Liver (tissue), 9 donors: Measurements from ENCODE around the gene IRGC. TPM values are rescaled to one million over a fixed set of nuclear protein-coding genes. Genes with fewer than 3 reads are reported as not detected.

ENCODE experiments used
- DNase-seq: peaks from one replicate; pipeline ENCODE4 v3.0.0-alpha.2; 2017; ENCODE audit warnings: low spot score
- H3K27ac ChIP-seq, 2 donors: one replicate each; pipeline ENCODE4 v1.7.0; 2013; ENCODE audit warnings: inconsistent platforms in 2 of 2, low read length in 2 of 2, control low read depth in 1 of 2, low read depth in 1 of 2, mild to moderate bottlenecking in 1 of 2
- H3K27me3 ChIP-seq, 4 donors: one replicate each; pipeline versions ENCODE4 v1.6.1 to v1.7.0; 2013; ENCODE audit warnings: low read length in 3 of 4, inconsistent platforms in 1 of 4, mild to moderate bottlenecking in 1 of 4, moderate library complexity in 1 of 4; ENCODE audit not compliant: control insufficient read depth in 4 of 4, insufficient read depth in 4 of 4
- H3K36me3 ChIP-seq, 4 donors: one replicate each; pipeline versions ENCODE4 v1.6.1 to v1.7.0; 2013; ENCODE audit warnings: low read length in 3 of 4, mild to moderate bottlenecking in 3 of 4, low read depth in 1 of 4, moderate library complexity in 1 of 4; ENCODE audit not compliant: control insufficient read depth in 4 of 4, insufficient read depth in 3 of 4
- H3K4me1 ChIP-seq, 4 donors: one replicate each; pipeline versions ENCODE4 v1.6.1 to v1.7.0; 2013; ENCODE audit warnings: low read length in 3 of 4, mild to moderate bottlenecking in 3 of 4, moderate library complexity in 1 of 4; ENCODE audit not compliant: control insufficient read depth in 4 of 4, insufficient read depth in 4 of 4
- H3K4me3 ChIP-seq, 3 donors: one replicate each; pipeline versions ENCODE4 v1.6.1 to v1.7.0; 2013; ENCODE audit warnings: low read length in 3 of 3, control low read depth in 1 of 3, low read depth in 1 of 3, mild to moderate bottlenecking in 1 of 3
- H3K9ac ChIP-seq, 2 donors: one replicate each; pipeline ENCODE4 v1.7.0; 2013; ENCODE audit warnings: low read length in 2 of 2, mild to moderate bottlenecking in 2 of 2, moderate library complexity in 2 of 2, control low read depth in 1 of 2, low read depth in 1 of 2
- H3K9me3 ChIP-seq, 4 donors: one replicate each; pipeline versions ENCODE4 v1.6.1 to v1.7.0; 2013; ENCODE audit warnings: low read length in 3 of 4; ENCODE audit not compliant: control insufficient read depth in 4 of 4
- EGR1 ChIP-seq, 2 donors: IDR thresholded peaks; 2 replicates each; pipeline ENCODE4 v1.6.1; 2016 to 2018; ENCODE audit warnings: antibody characterized with exemption in 2 of 2, low read depth in 2 of 2
- FOXA1 ChIP-seq: IDR thresholded peaks from 2 replicates; pipeline ENCODE4 v1.6.1; 2016; ENCODE audit warnings: antibody characterized with exemption
- GABPA ChIP-seq, 2 donors: IDR thresholded peaks in 1 of 2; conservative IDR thresholded peaks in 1 of 2; 2 replicates each; pipeline ENCODE4 v1.6.1; 2016; ENCODE audit warnings: antibody characterized with exemption in 2 of 2, mild to moderate bottlenecking in 1 of 2, moderate library complexity in 1 of 2
- HNF4A ChIP-seq, 2 donors: conservative IDR thresholded peaks; 2 replicates each; pipeline ENCODE4 v1.6.1; 2016; ENCODE audit warnings: antibody characterized with exemption in 2 of 2, mild to moderate bottlenecking in 2 of 2
- HNF4G ChIP-seq: IDR thresholded peaks from 2 replicates; pipeline ENCODE4 v1.6.1; 2016; ENCODE audit warnings: antibody characterized with exemption
- NR2F2 ChIP-seq: IDR thresholded peaks from 2 replicates; pipeline ENCODE4 v1.6.1; 2016; ENCODE audit warnings: antibody characterized with exemption
- RXRA ChIP-seq, 2 donors: IDR thresholded peaks; 2 replicates each; pipeline ENCODE4 v1.6.1; 2017 to 2018; ENCODE audit warnings: antibody characterized with exemption in 2 of 2, mild to moderate bottlenecking in 1 of 2
- SP1 ChIP-seq: IDR thresholded peaks from 2 replicates; pipeline ENCODE4 v1.6.1; 2018; ENCODE audit warnings: antibody characterized with exemption, mild to moderate bottlenecking
- TAF1 ChIP-seq: conservative IDR thresholded peaks from 2 replicates; pipeline ENCODE4 v1.6.1; 2016; ENCODE audit warnings: antibody characterized with exemption, mild to moderate bottlenecking
- WGBS: extraction: QIAGEN DNeasy Blood & Tissue Kit; methylation state at CpG from one replicate; pipeline ENCODE4 v1.1.7; 2013; 5-methylcytosine and 5-hydroxymethylcytosine counted together
- polyA plus RNA-seq, 2 donors: library from polyadenylated mRNA; stranded (reverse) in 1 of 2; unstranded in 1 of 2; fragments of 200-250 nt in 1 of 2; fragments of >200 nt in 1 of 2; fragmentation: Nextera tagmentation in 1 of 2; extraction: Ambion mirVana in 1 of 2; gene quantifications; one replicate each; pipeline versions ENCODE4 v1.2.1 to v1.2.3, GENCODE V29; 2013 to 2015
- total RNA-seq, 2 donors: library from RNA; depleted of rRNA; stranded (reverse); fragments of >200 nt; gene quantifications; one replicate each; pipeline ENCODE4 v1.2.3, GENCODE V29; 2014
- TF ChIP-seq, protein P1 (sequence below): IDR thresholded peaks from 2 replicates; pipeline ENCODE4 v1.6.1; 2016; ENCODE audit warnings: antibody characterized with exemption, mild to moderate bottlenecking
- TF ChIP-seq, protein P2 (sequence below): IDR thresholded peaks from 2 replicates; pipeline ENCODE4 v1.6.1; 2016; ENCODE audit warnings: antibody characterized with exemption
- TF ChIP-seq, protein P3 (sequence below): IDR thresholded peaks from 2 replicates; pipeline ENCODE4 v1.6.1; 2016; ENCODE audit warnings: antibody characterized with exemption
- TF ChIP-seq, protein P4 (sequence below): fragments of 150-350 bp; IDR thresholded peaks from 2 replicates; pipeline ENCODE4 v1.5.1; 2017; ENCODE audit warnings: improper control_type of control experiment, low read depth, low read length; ENCODE audit not compliant: missing input control
- donor health status: healthy.
- donor health status: healthy.
- donor health status: healthy.
- donor health status: healthy.
- donor health status: healthy.

Gene IRGC
- total and polyA plus RNA-seq, 4 donors, result not detected

DNA sequence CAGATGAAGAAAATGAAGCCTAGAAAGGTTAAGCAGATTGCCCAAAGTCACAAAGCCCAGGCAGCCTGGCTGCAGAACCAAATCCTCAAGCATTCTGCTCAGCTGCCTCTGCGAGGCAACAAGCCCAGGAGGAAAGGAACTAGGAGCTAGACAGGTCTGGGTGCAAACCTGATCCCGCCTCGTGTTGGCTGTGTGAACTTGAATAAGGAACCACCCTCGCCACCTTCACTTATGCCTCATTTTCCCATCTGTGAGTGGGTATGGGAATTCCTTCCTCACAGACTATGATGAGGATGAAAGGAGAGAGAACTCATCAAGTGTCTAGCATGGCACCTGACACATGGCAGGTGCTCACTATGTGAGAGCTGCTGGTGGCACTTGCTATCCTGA is 32.3 kb downstream of the IRGC start:
- peaks cover 2 to 55% (median 20%) of the 10 kb centered on the region in 4 donors for H3K36me3 ChIP-seq
- H3K9ac ChIP-seq, result no peak overlapping the region
- TF ChIP-seq RXRA (IDR thresholded peaks at IDR 0.05) (no peak), SP1 (no peak), TAF1 (no peak), FOXA1 (no peak), NR2F2 (no peak), EGR1 (IDR thresholded peaks at IDR 0.05; ENCODE audit: low read depth in 2 of 2) (no peak), HNF4A (conservative IDR thresholded peaks at IDR 0.05) (no peak)
- TF ChIP-seq, protein P1, sequence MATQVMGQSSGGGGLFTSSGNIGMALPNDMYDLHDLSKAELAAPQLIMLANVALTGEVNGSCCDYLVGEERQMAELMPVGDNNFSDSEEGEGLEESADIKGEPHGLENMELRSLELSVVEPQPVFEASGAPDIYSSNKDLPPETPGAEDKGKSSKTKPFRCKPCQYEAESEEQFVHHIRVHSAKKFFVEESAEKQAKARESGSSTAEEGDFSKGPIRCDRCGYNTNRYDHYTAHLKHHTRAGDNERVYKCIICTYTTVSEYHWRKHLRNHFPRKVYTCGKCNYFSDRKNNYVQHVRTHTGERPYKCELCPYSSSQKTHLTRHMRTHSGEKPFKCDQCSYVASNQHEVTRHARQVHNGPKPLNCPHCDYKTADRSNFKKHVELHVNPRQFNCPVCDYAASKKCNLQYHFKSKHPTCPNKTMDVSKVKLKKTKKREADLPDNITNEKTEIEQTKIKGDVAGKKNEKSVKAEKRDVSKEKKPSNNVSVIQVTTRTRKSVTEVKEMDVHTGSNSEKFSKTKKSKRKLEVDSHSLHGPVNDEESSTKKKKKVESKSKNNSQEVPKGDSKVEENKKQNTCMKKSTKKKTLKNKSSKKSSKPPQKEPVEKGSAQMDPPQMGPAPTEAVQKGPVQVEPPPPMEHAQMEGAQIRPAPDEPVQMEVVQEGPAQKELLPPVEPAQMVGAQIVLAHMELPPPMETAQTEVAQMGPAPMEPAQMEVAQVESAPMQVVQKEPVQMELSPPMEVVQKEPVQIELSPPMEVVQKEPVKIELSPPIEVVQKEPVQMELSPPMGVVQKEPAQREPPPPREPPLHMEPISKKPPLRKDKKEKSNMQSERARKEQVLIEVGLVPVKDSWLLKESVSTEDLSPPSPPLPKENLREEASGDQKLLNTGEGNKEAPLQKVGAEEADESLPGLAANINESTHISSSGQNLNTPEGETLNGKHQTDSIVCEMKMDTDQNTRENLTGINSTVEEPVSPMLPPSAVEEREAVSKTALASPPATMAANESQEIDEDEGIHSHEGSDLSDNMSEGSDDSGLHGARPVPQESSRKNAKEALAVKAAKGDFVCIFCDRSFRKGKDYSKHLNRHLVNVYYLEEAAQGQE, result no peak
- TF ChIP-seq, protein P2, sequence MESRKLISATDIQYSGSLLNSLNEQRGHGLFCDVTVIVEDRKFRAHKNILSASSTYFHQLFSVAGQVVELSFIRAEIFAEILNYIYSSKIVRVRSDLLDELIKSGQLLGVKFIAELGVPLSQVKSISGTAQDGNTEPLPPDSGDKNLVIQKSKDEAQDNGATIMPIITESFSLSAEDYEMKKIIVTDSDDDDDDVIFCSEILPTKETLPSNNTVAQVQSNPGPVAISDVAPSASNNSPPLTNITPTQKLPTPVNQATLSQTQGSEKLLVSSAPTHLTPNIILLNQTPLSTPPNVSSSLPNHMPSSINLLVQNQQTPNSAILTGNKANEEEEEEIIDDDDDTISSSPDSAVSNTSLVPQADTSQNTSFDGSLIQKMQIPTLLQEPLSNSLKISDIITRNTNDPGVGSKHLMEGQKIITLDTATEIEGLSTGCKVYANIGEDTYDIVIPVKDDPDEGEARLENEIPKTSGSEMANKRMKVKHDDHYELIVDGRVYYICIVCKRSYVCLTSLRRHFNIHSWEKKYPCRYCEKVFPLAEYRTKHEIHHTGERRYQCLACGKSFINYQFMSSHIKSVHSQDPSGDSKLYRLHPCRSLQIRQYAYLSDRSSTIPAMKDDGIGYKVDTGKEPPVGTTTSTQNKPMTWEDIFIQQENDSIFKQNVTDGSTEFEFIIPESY, result no peak
- TF ChIP-seq, protein P3, sequence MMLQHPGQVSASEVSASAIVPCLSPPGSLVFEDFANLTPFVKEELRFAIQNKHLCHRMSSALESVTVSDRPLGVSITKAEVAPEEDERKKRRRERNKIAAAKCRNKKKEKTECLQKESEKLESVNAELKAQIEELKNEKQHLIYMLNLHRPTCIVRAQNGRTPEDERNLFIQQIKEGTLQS, result no peak
- H3K4me1 ChIP-seq, result peaks cover 0 to 4% (median 1%) of the 10 kb centered on the region in 4 donors
- 93% methylated on average over 4 of the region's 4 CpGs for WGBS
- H3K9me3 ChIP-seq, result no peaks in the 10 kb centered on the region
- no peak overlapping the region for H3K4me3 ChIP-seq
- H3K27ac ChIP-seq, result no peak overlapping the region
- H3K27me3 ChIP-seq, result no peaks in the 10 kb centered on the region
- no peak for DNase-seq

DNA sequence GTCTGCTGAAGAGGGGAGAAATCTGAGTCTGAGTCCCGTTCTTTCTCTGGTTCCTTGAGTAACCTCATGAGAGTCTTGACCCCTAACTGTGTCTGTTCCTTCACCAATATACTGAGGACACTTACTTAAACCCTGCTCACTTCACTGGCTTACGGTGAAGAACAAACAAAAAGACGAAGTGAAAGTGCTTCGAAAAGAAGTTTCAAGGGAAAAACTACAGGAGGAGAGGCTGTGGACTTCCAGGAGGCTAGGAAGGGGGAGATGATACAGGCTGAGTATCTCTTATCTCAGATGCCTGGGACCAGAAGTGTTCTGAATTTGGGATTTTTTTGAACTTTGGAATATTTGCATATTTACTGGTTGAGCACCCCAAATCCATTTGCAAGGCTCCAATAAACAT is 32.8 kb downstream of the IRGC start:
- Histone ChIP-seq H3K27ac (no peak overlapping the region), H3K9me3 (no peaks in the 10 kb centered on the region), H3K36me3 (peaks cover 2 to 51% (median 17%) of the 10 kb centered on the region in 4 donors), H3K27me3 (no peaks in the 10 kb centered on the region), H3K4me1 (peaks cover under 1 to 8% (median 5%) of the 10 kb centered on the region in 4 donors), H3K9ac (no peak overlapping the region), H3K4me3 (no peak overlapping the region)
- WGBS, result 84% methylated on average over 4 of the region's 4 CpGs
- TF ChIP-seq, protein P4, sequence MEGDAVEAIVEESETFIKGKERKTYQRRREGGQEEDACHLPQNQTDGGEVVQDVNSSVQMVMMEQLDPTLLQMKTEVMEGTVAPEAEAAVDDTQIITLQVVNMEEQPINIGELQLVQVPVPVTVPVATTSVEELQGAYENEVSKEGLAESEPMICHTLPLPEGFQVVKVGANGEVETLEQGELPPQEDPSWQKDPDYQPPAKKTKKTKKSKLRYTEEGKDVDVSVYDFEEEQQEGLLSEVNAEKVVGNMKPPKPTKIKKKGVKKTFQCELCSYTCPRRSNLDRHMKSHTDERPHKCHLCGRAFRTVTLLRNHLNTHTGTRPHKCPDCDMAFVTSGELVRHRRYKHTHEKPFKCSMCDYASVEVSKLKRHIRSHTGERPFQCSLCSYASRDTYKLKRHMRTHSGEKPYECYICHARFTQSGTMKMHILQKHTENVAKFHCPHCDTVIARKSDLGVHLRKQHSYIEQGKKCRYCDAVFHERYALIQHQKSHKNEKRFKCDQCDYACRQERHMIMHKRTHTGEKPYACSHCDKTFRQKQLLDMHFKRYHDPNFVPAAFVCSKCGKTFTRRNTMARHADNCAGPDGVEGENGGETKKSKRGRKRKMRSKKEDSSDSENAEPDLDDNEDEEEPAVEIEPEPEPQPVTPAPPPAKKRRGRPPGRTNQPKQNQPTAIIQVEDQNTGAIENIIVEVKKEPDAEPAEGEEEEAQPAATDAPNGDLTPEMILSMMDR, result no peak
- TF ChIP-seq FOXA1 (no peak), GABPA (IDR thresholded peaks at IDR 0.05 in 1 of 2, conservative IDR thresholded peaks at IDR 0.05 in 1 of 2) (no peak), HNF4G (no peak)
- DNase-seq, result no peak
